HCT116 (cell line): ENCODE results near the gene ANKRD6. TPM values are rescaled to one million over a fixed set of nuclear protein-coding genes. Genes with fewer than 3 reads are reported as not detected.

Experiments used
- ATAC-seq: fragments of 200-7000 bp; cut with Tn5 transposase; 2 replicates; pipeline ENCODE4 v1.9.1; 2020; ENCODE audit warnings: mild to moderate bottlenecking, moderate library complexity
- BruUV-seq: library from RNA; stranded (reverse); fragments of 400-500 nt; replicated peaks from 2 replicates; lab custom pipeline; 2021; lab: Mats Ljungman, UMichigan
- CTCF ChIA-PET: fragments of 300-600 bp; sonication (Branson Sonifier 250); formaldehyde crosslinking; loops from one replicate; lab custom pipeline; 2021; ENCODE audit warnings: antibody characterized with exemption; lab: Charles Lee
- POLR2A ChIA-PET: fragments of 300-600, 350-600 bp; sonication (Branson Sonifier 250); formaldehyde crosslinking; loops from one replicate; lab custom pipeline; 2021; ENCODE audit warnings: antibody characterized with exemption; lab: Charles Lee
- RAD21 ChIA-PET, 2 experiments: fragments of 300-600 bp; sonication (Branson Sonifier 250); formaldehyde crosslinking; loops; one replicate each; lab custom pipeline; 2023; ENCODE audit warnings: low total read pairs in 2 of 2; ENCODE audit not compliant: uncharacterized antibody in 2 of 2, unreplicated experiment in 2 of 2, low non-redundant PET in 1 of 2; lab: Charles Lee
- DNase-seq: peaks from one replicate; pipeline ENCODE4 v3.0.0-alpha.2; 2010; ENCODE audit warnings: low read depth, low spot score
- H2AFZ ChIP-seq: fragments of 200-600 bp; shearing (Covaris generic), sonication (generic); 2 replicates; pipeline ENCODE4 v1.6.1; 2017; ENCODE audit warnings: low read depth, mixed run types, mixed read lengths, antibody characterized with exemption, low read length; ENCODE audit not compliant: poor library complexity, severe bottlenecking
- H3K27ac ChIP-seq: 2 replicates; pipeline ENCODE4 v1.5.1; 2012; ENCODE audit warnings: low read depth, low read length
- H3K27me3 ChIP-seq: fragments of 200-600 bp; sonication (generic); 2 replicates; pipeline ENCODE4 v1.6.1; 2016; ENCODE audit warnings: mixed run types, low read length, mixed read lengths; ENCODE audit not compliant: insufficient read depth
- H3K36me3 ChIP-seq, 2 experiments: fragments of 200-500 bp in 1 of 2; fragments of 200-600 bp in 1 of 2; sonication (Bioruptor generic) in 1 of 2; sonication (generic) in 1 of 2; 2 replicates each; pipeline versions ENCODE4 v1.5.1 to v1.6.1; 2014 to 2016; ENCODE audit warnings: low read length in 2 of 2, inconsistent platforms in 1 of 2, mixed read lengths in 1 of 2, mixed run types in 1 of 2; ENCODE audit not compliant: insufficient read depth in 2 of 2, control insufficient read depth in 1 of 2
- H3K4me1 ChIP-seq, 2 experiments: fragments of 200-600 bp in 1 of 2; sonication (generic) in 1 of 2; 2 replicates each; pipeline versions ENCODE4 v1.5.1 to v1.6.1; 2012 to 2017; ENCODE audit warnings: low read length in 2 of 2, inconsistent platforms in 1 of 2, mild to moderate bottlenecking in 1 of 2, mixed read lengths in 1 of 2, mixed run types in 1 of 2, moderate library complexity in 1 of 2; ENCODE audit not compliant: insufficient read depth in 2 of 2, control insufficient read depth in 1 of 2
- H3K4me2 ChIP-seq: fragments of 200-600 bp; sonication (generic); 2 replicates; pipeline ENCODE4 v1.6.1; 2017; ENCODE audit warnings: mixed run types, low read length, mixed read lengths
- H3K4me3 ChIP-seq, 2 experiments: fragments of 200-600 bp in 1 of 2; sonication (generic) in 1 of 2; replicated peaks in 1 of 2; 2 replicates each; pipeline ENCODE4 v1.5.1; 2011 to 2016; ENCODE audit warnings: low read length in 2 of 2, control low read depth in 1 of 2, low read depth in 1 of 2, mild to moderate bottlenecking in 1 of 2, mixed read lengths in 1 of 2, mixed run types in 1 of 2
- H3K79me2 ChIP-seq: fragments of 200-600 bp; sonication (generic); 2 replicates; pipeline ENCODE4 v1.6.1; 2017; ENCODE audit warnings: mild to moderate bottlenecking, mixed run types, low read length, moderate library complexity, mixed read lengths; ENCODE audit not compliant: insufficient read depth
- H3K9ac ChIP-seq: fragments of 200-600 bp; sonication (generic); 2 replicates; pipeline ENCODE4 v1.6.1; 2016; ENCODE audit warnings: low read length, mixed read lengths
- H3K9me2 ChIP-seq: fragments of 200-600 bp; sonication (generic), shearing (Covaris generic); 2 replicates; pipeline ENCODE4 v1.6.1; 2017; ENCODE audit warnings: mixed run types, mild to moderate bottlenecking, moderate library complexity; ENCODE audit not compliant: insufficient read depth
- H3K9me3 ChIP-seq, 2 experiments: fragments of 200-500 bp in 1 of 2; fragments of 200-600 bp in 1 of 2; sonication (Bioruptor generic) in 1 of 2; sonication (generic) in 1 of 2; 2 replicates each; pipeline ENCODE4 v1.6.1; 2014 to 2017; ENCODE audit warnings: low read length in 2 of 2, mixed read lengths in 2 of 2, inconsistent platforms in 1 of 2, low read depth in 1 of 2, mild to moderate bottlenecking in 1 of 2, mixed run types in 1 of 2, moderate library complexity in 1 of 2; ENCODE audit not compliant: control insufficient read depth in 1 of 2, insufficient read depth in 1 of 2
- H4K20me1 ChIP-seq: fragments of 200-600 bp; sonication (generic), shearing (Covaris generic); 2 replicates; pipeline ENCODE4 v1.6.1; 2017; ENCODE audit warnings: mixed run types, mild to moderate bottlenecking, moderate library complexity; ENCODE audit not compliant: insufficient read depth
- ATF3 ChIP-seq: IDR thresholded peaks from 2 replicates; pipeline ENCODE4 v1.6.1; 2012
- CBX3 ChIP-seq: IDR thresholded peaks from 2 replicates; pipeline ENCODE4 v1.6.1; 2012; ENCODE audit warnings: low read depth
- CEBPB ChIP-seq: IDR thresholded peaks from 2 replicates; pipeline ENCODE4 v1.6.1; 2012; ENCODE audit warnings: low read depth
- EGR1 ChIP-seq: IDR thresholded peaks from 2 replicates; pipeline ENCODE4 v1.6.1; 2012; ENCODE audit warnings: low read depth
- ELF1 ChIP-seq: IDR thresholded peaks from 2 replicates; pipeline ENCODE4 v1.6.1; 2012; ENCODE audit warnings: low read depth, borderline replicate concordance
- EZH2phosphoT487 ChIP-seq: fragments of 200-600 bp; IDR thresholded peaks from 2 replicates; pipeline ENCODE4 v1.6.1; 2018; ENCODE audit warnings: antibody characterized with exemption, borderline replicate concordance
- FOSL1 ChIP-seq: IDR thresholded peaks from 2 replicates; pipeline ENCODE4 v1.6.1; 2012; ENCODE audit warnings: low read depth
- JUND ChIP-seq: IDR thresholded peaks from 2 replicates; pipeline ENCODE4 v1.6.1; 2012
- POLR2A ChIP-seq: IDR thresholded peaks from 2 replicates; pipeline ENCODE4 v1.7.0; 2011; ENCODE audit warnings: borderline replicate concordance; ENCODE audit not compliant: insufficient read depth, insufficient read length; ENCODE audit errors: extremely low read depth
- SIN3A ChIP-seq: IDR thresholded peaks from 2 replicates; pipeline ENCODE4 v1.6.1; 2012; ENCODE audit warnings: low read depth
- SP1 ChIP-seq: IDR thresholded peaks from 2 replicates; pipeline ENCODE4 v1.6.1; 2012; ENCODE audit warnings: low read depth
- SRF ChIP-seq: IDR thresholded peaks from 2 replicates; pipeline ENCODE4 v1.6.1; 2012; ENCODE audit warnings: low read depth
- TCF7L2 ChIP-seq: IDR thresholded peaks from 2 replicates; pipeline ENCODE4 v1.7.0; 2011; ENCODE audit warnings: borderline replicate concordance, inconsistent platforms; ENCODE audit not compliant: insufficient read depth, insufficient read length; ENCODE audit errors: extremely low read depth
- ZFX ChIP-seq: fragments of 450-650 bp; IDR thresholded peaks from 2 replicates; pipeline ENCODE4 v1.6.1; 2017
- intact Hi-C: fragments of 100-400 bp; cut with micrococcal nuclease; formaldehyde crosslinking; loops from 2 replicates; pipeline ENCODE4 v1.10.0; 2022
- total RNA-seq: library from RNA; stranded (reverse); gene quantifications from one replicate; pipeline ENCODE4 v1.2.1, GENCODE V29; 2021; ENCODE audit not compliant: unreplicated experiment
- TF ChIP-seq, protein P1 (sequence below): IDR thresholded peaks from 2 replicates; pipeline ENCODE4 v1.6.1; 2012; ENCODE audit warnings: low read depth
- TF ChIP-seq, protein P2 (sequence below): IDR thresholded peaks from 2 replicates; pipeline ENCODE4 v1.6.1; 2011; ENCODE audit warnings: mild to moderate bottlenecking, low read length, moderate library complexity; ENCODE audit not compliant: insufficient replicate concordance; ENCODE audit errors: extremely low read depth
- TF ChIP-seq, protein P3 (sequence below): IDR thresholded peaks from 2 replicates; pipeline ENCODE4 v1.6.1; 2012

ANKRD6 gene
- total RNA-seq, 1 experiment from 2014 or later = 9.9 TPM

DNA sequence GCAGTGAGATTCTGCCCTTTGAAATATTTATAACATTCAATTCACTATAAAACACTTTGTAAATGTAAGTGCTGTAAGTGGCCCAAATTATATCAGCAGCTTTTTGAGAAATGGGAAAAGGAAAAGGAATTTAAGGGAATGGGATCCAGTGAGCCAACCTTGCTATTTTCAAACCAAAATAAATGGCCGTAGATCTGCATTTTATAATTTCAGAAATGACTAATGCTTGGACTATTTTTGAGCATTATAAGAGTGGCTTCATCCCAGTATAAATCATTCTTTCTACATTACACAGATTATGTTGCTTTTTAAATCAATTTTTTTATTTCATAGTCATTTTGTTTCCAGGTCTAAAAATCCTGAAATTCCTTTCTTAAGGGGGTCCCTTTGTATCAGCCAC is 49.2 kb downstream of the ANKRD6 start (continued):
- TF ChIP-seq, protein P1, sequence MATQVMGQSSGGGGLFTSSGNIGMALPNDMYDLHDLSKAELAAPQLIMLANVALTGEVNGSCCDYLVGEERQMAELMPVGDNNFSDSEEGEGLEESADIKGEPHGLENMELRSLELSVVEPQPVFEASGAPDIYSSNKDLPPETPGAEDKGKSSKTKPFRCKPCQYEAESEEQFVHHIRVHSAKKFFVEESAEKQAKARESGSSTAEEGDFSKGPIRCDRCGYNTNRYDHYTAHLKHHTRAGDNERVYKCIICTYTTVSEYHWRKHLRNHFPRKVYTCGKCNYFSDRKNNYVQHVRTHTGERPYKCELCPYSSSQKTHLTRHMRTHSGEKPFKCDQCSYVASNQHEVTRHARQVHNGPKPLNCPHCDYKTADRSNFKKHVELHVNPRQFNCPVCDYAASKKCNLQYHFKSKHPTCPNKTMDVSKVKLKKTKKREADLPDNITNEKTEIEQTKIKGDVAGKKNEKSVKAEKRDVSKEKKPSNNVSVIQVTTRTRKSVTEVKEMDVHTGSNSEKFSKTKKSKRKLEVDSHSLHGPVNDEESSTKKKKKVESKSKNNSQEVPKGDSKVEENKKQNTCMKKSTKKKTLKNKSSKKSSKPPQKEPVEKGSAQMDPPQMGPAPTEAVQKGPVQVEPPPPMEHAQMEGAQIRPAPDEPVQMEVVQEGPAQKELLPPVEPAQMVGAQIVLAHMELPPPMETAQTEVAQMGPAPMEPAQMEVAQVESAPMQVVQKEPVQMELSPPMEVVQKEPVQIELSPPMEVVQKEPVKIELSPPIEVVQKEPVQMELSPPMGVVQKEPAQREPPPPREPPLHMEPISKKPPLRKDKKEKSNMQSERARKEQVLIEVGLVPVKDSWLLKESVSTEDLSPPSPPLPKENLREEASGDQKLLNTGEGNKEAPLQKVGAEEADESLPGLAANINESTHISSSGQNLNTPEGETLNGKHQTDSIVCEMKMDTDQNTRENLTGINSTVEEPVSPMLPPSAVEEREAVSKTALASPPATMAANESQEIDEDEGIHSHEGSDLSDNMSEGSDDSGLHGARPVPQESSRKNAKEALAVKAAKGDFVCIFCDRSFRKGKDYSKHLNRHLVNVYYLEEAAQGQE = no peak

- CTCF ChIA-PET = no interaction called here
- Histone ChIP-seq H4K20me1 (no peaks in the 10 kb centered on the region), H3K9me3 (no peaks in the 10 kb centered on the region), H3K79me2 (no peaks in the 10 kb centered on the region), H3K4me3 (no peak overlapping the region), H3K27ac (no peak overlapping the region), H3K27me3 (no peaks in the 10 kb centered on the region), H3K9ac (no peak overlapping the region), H3K4me2 (no peak overlapping the region), H3K9me2 (no peaks in the 10 kb centered on the region), H3K4me1 (no peaks in the 10 kb centered on the region), H2AFZ (no peak overlapping the region), H3K36me3 (no peaks in the 10 kb centered on the region)
- no peak for ATAC-seq
- no TSS peak for BruUV-seq
- intact Hi-C loops = no loop called here
- POLR2A ChIA-PET = no interaction called here
- no peak for DNase-seq
- RAD21 ChIA-PET = no interaction called here
- TF ChIP-seq EZH2phosphoT487 = no peak
- no peak for TF ChIP-seq ZFX
- no peak for TF ChIP-seq SP1
- TF ChIP-seq CEBPB = no peak
- no peak for TF ChIP-seq ELF1
- no peak for TF ChIP-seq POLR2A
- TF ChIP-seq CBX3 = no peak
- TF ChIP-seq TCF7L2 = no peak
- TF ChIP-seq JUND = no peak
- TF ChIP-seq, protein P1 = no peak
- TF ChIP-seq EGR1 = no peak
- no peak for TF ChIP-seq FOSL1
- no peak for TF ChIP-seq ATF3
- TF ChIP-seq, protein P2, sequence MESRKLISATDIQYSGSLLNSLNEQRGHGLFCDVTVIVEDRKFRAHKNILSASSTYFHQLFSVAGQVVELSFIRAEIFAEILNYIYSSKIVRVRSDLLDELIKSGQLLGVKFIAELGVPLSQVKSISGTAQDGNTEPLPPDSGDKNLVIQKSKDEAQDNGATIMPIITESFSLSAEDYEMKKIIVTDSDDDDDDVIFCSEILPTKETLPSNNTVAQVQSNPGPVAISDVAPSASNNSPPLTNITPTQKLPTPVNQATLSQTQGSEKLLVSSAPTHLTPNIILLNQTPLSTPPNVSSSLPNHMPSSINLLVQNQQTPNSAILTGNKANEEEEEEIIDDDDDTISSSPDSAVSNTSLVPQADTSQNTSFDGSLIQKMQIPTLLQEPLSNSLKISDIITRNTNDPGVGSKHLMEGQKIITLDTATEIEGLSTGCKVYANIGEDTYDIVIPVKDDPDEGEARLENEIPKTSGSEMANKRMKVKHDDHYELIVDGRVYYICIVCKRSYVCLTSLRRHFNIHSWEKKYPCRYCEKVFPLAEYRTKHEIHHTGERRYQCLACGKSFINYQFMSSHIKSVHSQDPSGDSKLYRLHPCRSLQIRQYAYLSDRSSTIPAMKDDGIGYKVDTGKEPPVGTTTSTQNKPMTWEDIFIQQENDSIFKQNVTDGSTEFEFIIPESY = no peak
- no peak for TF ChIP-seq SRF
- no peak for TF ChIP-seq SIN3A
- TF ChIP-seq, protein P3, sequence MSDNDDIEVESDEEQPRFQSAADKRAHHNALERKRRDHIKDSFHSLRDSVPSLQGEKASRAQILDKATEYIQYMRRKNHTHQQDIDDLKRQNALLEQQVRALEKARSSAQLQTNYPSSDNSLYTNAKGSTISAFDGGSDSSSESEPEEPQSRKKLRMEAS = no peak
These were observed 50.3 kb downstream of the ANKRD6 start for GRCh38 chr6:89483111-89483720.
